Fibroblast of mammary gland (primary cell): ENCODE data around the gene PMAIP1.
A peak's percentile ranks its signal among the peaks of the same experiment; 100 is the strongest.

Experiments
- DNase-seq: peaks from one replicate; pipeline ENCODE4 v3.0.0-alpha.2; 2010; ENCODE audit warnings: low read depth
- H3K4me3 ChIP-seq: 2 replicates; pipeline ENCODE4 v1.5.1; 2011; ENCODE audit warnings: low read depth, mild to moderate bottlenecking, low read length, moderate library complexity; ENCODE audit not compliant: control insufficient read depth
- TF ChIP-seq, protein P1 (sequence below): conservative IDR thresholded peaks from 2 replicates; pipeline ENCODE4 v1.5.1; 2011; ENCODE audit warnings: low read depth, low read length, inconsistent platforms; ENCODE audit not compliant: control insufficient read depth, insufficient read depth

The PMAIP1 gene

DNA sequence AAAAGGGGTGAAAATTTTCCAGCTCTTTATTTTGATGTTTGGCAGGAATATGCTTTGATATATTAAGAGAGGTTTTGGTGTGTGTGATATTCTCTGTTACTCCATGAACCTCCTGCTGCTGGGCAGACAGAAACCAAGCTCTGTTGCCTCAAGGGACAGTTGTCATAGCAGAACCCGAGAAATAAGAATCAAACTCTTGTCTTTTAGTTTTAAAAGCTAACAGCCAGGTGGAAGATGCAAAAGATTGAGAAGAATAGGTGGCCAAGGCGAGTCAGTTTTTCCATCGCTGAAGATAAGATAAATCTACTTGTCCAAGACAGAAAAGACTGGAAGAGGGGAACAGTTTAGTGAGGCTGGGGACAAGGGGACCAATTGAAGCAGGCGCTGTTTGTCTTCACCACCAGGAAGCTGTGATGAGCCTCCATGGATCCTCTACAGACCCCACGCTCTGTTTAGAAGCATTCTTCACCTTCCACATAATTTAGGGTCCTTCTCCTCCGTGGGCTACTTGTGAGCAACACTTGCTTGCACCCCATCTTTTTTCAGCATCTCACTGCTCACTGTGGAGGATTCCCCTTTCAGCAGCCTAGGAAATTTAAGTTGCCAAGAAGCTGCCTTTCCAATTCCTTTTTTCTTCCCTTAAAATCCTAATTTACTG is 23.9 kb downstream of the PMAIP1 start:
- H3K4me3 ChIP-seq = no peak overlapping the region
- TF ChIP-seq, protein P1, sequence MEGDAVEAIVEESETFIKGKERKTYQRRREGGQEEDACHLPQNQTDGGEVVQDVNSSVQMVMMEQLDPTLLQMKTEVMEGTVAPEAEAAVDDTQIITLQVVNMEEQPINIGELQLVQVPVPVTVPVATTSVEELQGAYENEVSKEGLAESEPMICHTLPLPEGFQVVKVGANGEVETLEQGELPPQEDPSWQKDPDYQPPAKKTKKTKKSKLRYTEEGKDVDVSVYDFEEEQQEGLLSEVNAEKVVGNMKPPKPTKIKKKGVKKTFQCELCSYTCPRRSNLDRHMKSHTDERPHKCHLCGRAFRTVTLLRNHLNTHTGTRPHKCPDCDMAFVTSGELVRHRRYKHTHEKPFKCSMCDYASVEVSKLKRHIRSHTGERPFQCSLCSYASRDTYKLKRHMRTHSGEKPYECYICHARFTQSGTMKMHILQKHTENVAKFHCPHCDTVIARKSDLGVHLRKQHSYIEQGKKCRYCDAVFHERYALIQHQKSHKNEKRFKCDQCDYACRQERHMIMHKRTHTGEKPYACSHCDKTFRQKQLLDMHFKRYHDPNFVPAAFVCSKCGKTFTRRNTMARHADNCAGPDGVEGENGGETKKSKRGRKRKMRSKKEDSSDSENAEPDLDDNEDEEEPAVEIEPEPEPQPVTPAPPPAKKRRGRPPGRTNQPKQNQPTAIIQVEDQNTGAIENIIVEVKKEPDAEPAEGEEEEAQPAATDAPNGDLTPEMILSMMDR = no peak
- DNase-seq = no peak

DNA sequence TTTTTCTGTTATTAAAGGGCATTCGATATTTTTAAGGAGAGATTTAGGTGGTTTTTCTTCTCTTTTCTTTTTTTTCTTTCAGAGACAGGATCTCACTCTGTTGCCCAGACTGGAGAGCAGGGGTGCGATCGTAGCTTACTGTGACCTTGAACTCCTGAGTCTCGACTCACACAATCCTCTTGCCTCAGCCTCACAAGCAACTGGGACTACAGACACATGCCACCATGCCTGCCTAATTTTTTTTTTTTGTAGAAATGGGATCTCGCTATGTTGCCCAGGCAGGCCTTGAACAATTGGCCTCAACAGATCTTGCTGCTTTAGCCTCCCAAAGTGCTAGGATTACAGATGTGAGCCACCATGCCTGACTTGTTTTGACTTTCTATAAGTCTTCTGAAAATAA is 26.3 kb downstream of the PMAIP1 start:
- TF ChIP-seq, protein P1 = no peak
- DNase-seq = no peak
- H3K4me3 ChIP-seq = no peak overlapping the region

DNA sequence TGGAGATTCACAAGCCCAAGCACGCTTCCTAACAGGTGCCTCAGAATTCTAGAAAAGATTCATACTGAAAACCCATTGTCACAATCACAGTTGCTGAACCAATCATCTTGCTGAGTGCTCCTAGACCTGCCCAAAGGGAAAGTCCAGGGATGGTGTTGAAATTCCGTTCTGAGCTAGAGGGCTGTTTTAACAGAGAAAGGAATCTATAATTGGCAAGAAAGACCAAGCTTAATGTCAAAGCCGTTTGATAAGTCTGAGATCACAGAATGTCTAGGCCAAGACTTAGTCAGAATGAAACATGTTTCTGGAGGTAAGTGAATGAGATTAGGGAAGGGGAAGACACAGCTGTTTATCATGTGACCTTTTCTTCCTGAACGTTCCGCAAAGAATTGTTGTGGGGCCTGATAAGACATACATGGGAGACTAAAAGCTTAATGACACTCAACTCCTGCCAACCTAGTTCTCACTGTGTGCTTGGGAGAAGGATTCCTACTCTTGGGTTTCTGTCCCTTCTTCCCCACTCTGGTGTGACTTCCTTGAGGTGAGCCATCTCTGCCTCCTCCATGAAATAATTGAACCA is 27.5 kb downstream of the PMAIP1 start:
- no peak overlapping the region for H3K4me3 ChIP-seq
- TF ChIP-seq, protein P1 = no peak
- DNase-seq = peak; percentile 35

DNA sequence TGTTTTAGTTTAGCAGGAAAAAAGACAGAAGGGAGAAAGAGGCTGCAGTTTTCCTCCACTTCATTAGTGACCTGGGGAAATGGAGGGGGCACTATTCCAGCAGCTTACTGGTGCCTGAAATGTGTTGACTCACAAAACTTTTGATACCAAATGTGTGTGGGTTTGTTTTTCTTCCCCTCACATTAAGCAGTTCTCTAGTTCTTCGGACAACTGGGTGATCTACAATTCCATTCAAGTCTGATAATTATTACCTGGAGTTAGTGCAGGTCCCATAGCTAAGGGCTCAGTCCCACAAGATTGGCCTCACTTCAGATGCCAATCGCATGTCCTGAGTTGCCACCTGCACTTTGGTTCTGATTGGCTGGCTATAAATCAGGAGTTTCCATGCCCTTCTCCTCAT is 28.4 kb downstream of the PMAIP1 start:
- TF ChIP-seq, protein P1 = no peak
- no peak for DNase-seq

DNA sequence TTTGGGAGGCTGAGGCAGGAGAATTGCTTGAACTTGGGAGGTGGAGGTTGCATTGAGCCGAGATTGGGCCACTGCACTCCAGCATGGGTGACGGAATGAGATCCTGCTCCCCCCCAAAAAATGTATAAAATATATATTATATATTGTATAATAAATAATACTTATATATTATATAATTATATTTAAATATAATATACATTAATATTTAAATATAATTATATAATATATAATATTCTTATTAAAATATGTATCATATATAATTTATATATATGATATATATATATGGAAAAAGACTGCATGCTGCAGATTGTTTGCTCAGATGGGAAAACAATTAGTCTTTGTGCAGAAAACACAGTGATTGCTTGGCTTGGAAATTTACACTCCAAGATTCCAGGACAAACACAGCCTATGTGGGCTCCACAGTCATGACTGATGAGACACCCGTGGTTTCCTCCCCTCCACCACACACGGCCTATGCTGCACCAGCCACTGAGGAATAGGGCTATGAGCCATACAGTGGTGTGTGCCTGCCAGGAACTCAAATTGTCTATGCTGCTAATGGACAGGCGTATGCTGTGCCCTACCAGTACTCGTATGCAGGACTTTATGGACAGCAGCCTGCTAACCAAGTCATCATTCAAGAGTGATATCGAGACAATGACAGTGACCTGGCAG is 30.0 kb downstream of the PMAIP1 start:
- TF ChIP-seq, protein P1 = no peak
- no peak overlapping the region for H3K4me3 ChIP-seq
- DNase-seq = peak; percentile 53

More for the DNA sequence above, 28.4 kb downstream of the PMAIP1 start:
- H3K4me3 ChIP-seq = no peak overlapping the region

DNA sequence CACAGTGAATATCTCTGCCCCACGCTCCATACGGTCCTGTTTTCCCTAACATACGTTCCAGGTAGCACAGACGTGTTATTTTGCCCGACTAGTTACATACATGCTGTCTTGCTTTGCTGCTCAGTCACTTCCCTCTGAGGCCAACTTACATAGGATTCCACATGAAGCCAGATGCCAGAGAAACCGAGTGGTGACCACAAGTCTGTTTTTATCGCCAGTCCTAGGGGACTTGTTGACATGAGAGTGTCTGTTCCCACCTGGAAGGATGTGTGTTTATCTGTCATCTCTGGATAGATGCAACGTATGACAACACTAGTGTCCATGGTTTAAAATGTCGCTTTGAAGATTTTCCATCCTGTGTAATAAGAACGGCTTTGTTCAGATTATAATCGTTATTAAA is 32.6 kb downstream of the PMAIP1 start:
- TF ChIP-seq, protein P1 = no peak
- DNase-seq = no peak
- no peak overlapping the region for H3K4me3 ChIP-seq

DNA sequence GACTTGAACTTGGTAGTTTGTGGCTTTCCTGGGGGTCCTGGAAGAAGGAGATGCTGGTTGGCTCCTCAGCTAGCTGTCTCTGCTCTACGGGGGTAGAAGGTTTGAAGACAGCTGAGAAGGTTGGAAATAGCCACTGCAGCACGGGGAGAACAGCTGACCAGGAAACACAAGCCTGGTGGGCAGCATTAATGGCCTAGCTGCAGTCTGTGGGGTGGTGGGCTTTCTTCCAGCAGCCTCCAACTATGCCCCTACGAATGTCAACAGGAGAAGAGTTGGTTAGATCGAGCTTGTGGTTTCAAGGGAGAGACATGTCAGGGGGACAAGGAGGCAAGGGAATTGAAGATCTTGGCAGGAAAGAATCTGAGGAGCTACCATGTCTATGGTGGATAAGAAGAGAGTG is 38.9 kb downstream of the PMAIP1 start:
- no peak overlapping the region for H3K4me3 ChIP-seq
- no peak for DNase-seq
- TF ChIP-seq, protein P1 = no peak
